SK-MEL-5 (cell line): ENCODE data around the gene KRTAP10-7. TPM values are rescaled to one million over a fixed set of nuclear protein-coding genes. Genes with fewer than 3 reads are reported as not detected.
"Not testable (repeated sequence)": the region's sequence is repeated elsewhere in the genome, so short reads cannot be mapped to it uniquely, and the experiment has no call there.

ENCODE experiments used
- DNase-seq: peaks from one replicate; pipeline ENCODE4 v3.0.0-alpha.2; 2016; ENCODE audit warnings: low read depth, low spot score
- in situ Hi-C: cut with HindIII; loops from 2 replicates; pipeline ENCODE4 v1.10.0; 2016; ENCODE audit warnings: low sequenced_read_pairs, high pct_unique_total_duplicates, low pct_unique_long_range_greater_than_20kb
- total RNA-seq: library from RNA; depleted of rRNA; stranded (reverse); fragments of >200 nt; shearing (Covaris generic); gene quantifications from 2 replicates; pipeline ENCODE4 v1.2.3, GENCODE V29; 2014

The KRTAP10-7 gene
- total RNA-seq, 1 experiment from 2014 or later = not detected

GRCh38 chr21:44582055-44582454 is 18.3 kb upstream of the KRTAP10-7 start:
- DNase-seq = no peak
- in situ Hi-C loops = no loop called here

- DNase-seq = no peak
- in situ Hi-C loops = no loop called here
Measured at GRCh38 chr21:44583089-44583799, 17.2 kb upstream of the KRTAP10-7 start.

GRCh38 chr21:44583800-44584147 is 16.6 kb upstream of the KRTAP10-7 start:
- in situ Hi-C loops = no loop called here

GRCh38 chr21:44585892-44586291 is 14.5 kb upstream of the KRTAP10-7 start:
- no peak for DNase-seq
- in situ Hi-C loops = no loop called here

More at GRCh38 chr21:44583800-44584147, 16.6 kb upstream of the KRTAP10-7 start:
- no peak for DNase-seq

- no peak for DNase-seq
- in situ Hi-C loops = no loop called here
Measured at GRCh38 chr21:44589094-44589493, 11.3 kb upstream of the KRTAP10-7 start.

GRCh38 chr21:44589586-44590305 is 10.7 kb upstream of the KRTAP10-7 start:
- in situ Hi-C loops = no loop called here
- DNase-seq = no peak

- in situ Hi-C loops = no loop called here
- no peak for DNase-seq
Measured at GRCh38 chr21:44590311-44590721, 10.1 kb upstream of the KRTAP10-7 start.

- DNase-seq, in situ Hi-C loops: not testable (repeated sequence)
Measured at GRCh38 chr21:44590897-44591800, 9.2 kb upstream of the KRTAP10-7 start.

GRCh38 chr21:44591801-44592130 is 8.6 kb upstream of the KRTAP10-7 start:
- in situ Hi-C loops, DNase-seq: not testable (repeated sequence)

- no peak for DNase-seq
- in situ Hi-C loops = no loop called here
Measured at GRCh38 chr21:44592446-44593311, 7.7 kb upstream of the KRTAP10-7 start, which contains the start of gene KRTAP10-6. Gene KRTAP10-6 (minus strand): TSS chr21:44592505. CDS start chr21:44592484, 21 bp downstream.

GRCh38 chr21:44593598-44594405 is 6.6 kb upstream of the KRTAP10-7 start:
- in situ Hi-C loops = no loop called here
- no peak for DNase-seq

- no peak for DNase-seq
- in situ Hi-C loops = no loop called here
Measured at GRCh38 chr21:44594406-44594916, 5.9 kb upstream of the KRTAP10-7 start.

- DNase-seq = no peak
- in situ Hi-C loops = no loop called here
Measured at GRCh38 chr21:44595524-44595923, 4.9 kb upstream of the KRTAP10-7 start.

- in situ Hi-C loops = no loop called here
- no peak for DNase-seq
Measured at GRCh38 chr21:44596068-44596725, 4.2 kb upstream of the KRTAP10-7 start.

GRCh38 chr21:44598061-44598460 is 2.3 kb upstream of the KRTAP10-7 start:
- in situ Hi-C loops = no loop called here
- no peak for DNase-seq
